H9 (cell line): ENCODE measurements around the gene KLRK1. TPM values are rescaled to one million over a fixed set of nuclear protein-coding genes. Genes with fewer than 3 reads are reported as not detected.
A peak's percentile ranks its signal among the peaks of the same experiment; 100 is the strongest.
"Not testable (repeated sequence)": the region's sequence is repeated elsewhere in the genome, so short reads cannot be mapped to it uniquely, and the experiment has no call there.

Experiments used
- DNase-seq: peaks from one replicate; pipeline ENCODE4 v3.0.0-alpha.2; 2017
- H2AFZ ChIP-seq: one replicate; pipeline ENCODE4 v1.6.1; 2013; ENCODE audit warnings: mild to moderate bottlenecking, low read length, control low read depth, moderate library complexity
- H2AK5ac ChIP-seq: 2 replicates; pipeline ENCODE4 v1.6.1; 2013; ENCODE audit warnings: low read length, control low read depth, mixed read lengths; ENCODE audit not compliant: insufficient read length
- H2BK120ac ChIP-seq: one replicate; pipeline ENCODE4 v1.6.1; 2013; ENCODE audit warnings: low read depth, mild to moderate bottlenecking, low read length, control low read depth, inconsistent platforms; ENCODE audit not compliant: poor library complexity, severe bottlenecking
- H2BK12ac ChIP-seq: 2 replicates; pipeline ENCODE4 v1.6.1; 2013; ENCODE audit warnings: low read length, control low read depth, mixed read lengths, low read depth; ENCODE audit not compliant: insufficient read length
- H2BK15ac ChIP-seq: 2 replicates; pipeline ENCODE4 v1.6.1; 2013; ENCODE audit warnings: low read depth, low read length, control low read depth
- H2BK20ac ChIP-seq: one replicate; pipeline ENCODE4 v1.6.1; 2013; ENCODE audit warnings: low read depth, mild to moderate bottlenecking, low read length, control low read depth, inconsistent platforms; ENCODE audit not compliant: poor library complexity, severe bottlenecking
- H2BK5ac ChIP-seq: 2 replicates; pipeline ENCODE4 v1.6.1; 2013; ENCODE audit warnings: low read length, control low read depth, mixed read lengths; ENCODE audit not compliant: insufficient read length
- H3K14ac ChIP-seq: 2 replicates; pipeline ENCODE4 v1.6.1; 2013; ENCODE audit warnings: low read length, control low read depth; ENCODE audit not compliant: insufficient read depth
- H3K18ac ChIP-seq: 2 replicates; pipeline ENCODE4 v1.6.1; 2013; ENCODE audit warnings: low read depth, mild to moderate bottlenecking, mixed read lengths, low read length, control low read depth; ENCODE audit not compliant: insufficient read length
- H3K23ac ChIP-seq: 2 replicates; pipeline ENCODE4 v1.6.1; 2013; ENCODE audit warnings: low read length, control low read depth, mixed read lengths, low read depth; ENCODE audit not compliant: insufficient read length
- H3K23me2 ChIP-seq: 2 replicates; pipeline ENCODE4 v1.6.1; 2013; ENCODE audit warnings: low read depth, mild to moderate bottlenecking, mixed read lengths, low read length, control low read depth; ENCODE audit not compliant: insufficient read length, poor library complexity, severe bottlenecking
- H3K27ac ChIP-seq: 2 replicates; pipeline ENCODE4 v1.5.1; 2013; ENCODE audit warnings: low read length, control low read depth, mixed read lengths, low read depth; ENCODE audit not compliant: insufficient read length
- H3K27me3 ChIP-seq: 2 replicates; pipeline ENCODE4 v1.6.1; 2013; ENCODE audit warnings: low read length, control low read depth, inconsistent platforms; ENCODE audit not compliant: insufficient read depth
- H3K4ac ChIP-seq: 2 replicates; pipeline ENCODE4 v1.6.1; 2013; ENCODE audit warnings: low read depth, mild to moderate bottlenecking, control low read depth, inconsistent platforms, low read length, moderate library complexity
- H3K4me1 ChIP-seq: 2 replicates; pipeline ENCODE4 v1.6.1; 2013; ENCODE audit warnings: low read length, control low read depth, inconsistent platforms; ENCODE audit not compliant: insufficient read depth
- H3K4me2 ChIP-seq: 2 replicates; pipeline ENCODE4 v1.6.1; 2013; ENCODE audit warnings: low read length, control low read depth, mixed read lengths; ENCODE audit not compliant: insufficient read length, insufficient read depth
- H3K56ac ChIP-seq: 2 replicates; pipeline ENCODE4 v1.6.1; 2013; ENCODE audit warnings: low read depth, mild to moderate bottlenecking, mixed read lengths, low read length, control low read depth; ENCODE audit not compliant: insufficient read length
- H3K79me1 ChIP-seq: 2 replicates; pipeline ENCODE4 v1.6.1; 2013; ENCODE audit warnings: low read depth, mild to moderate bottlenecking, moderate library complexity, low read length, control low read depth, inconsistent platforms; ENCODE audit not compliant: insufficient read depth, poor library complexity, severe bottlenecking
- H3K79me2 ChIP-seq: 2 replicates; pipeline ENCODE4 v1.6.1; 2013; ENCODE audit warnings: low read length, control low read depth, inconsistent platforms; ENCODE audit not compliant: insufficient read depth
- H3K9ac ChIP-seq: 2 replicates; pipeline ENCODE4 v1.6.1; 2013; ENCODE audit warnings: low read length, control low read depth, mixed read lengths; ENCODE audit not compliant: insufficient read length; ENCODE audit errors: extremely low read depth
- H3K9me3 ChIP-seq: one replicate; pipeline ENCODE4 v1.6.1; 2013; ENCODE audit warnings: low read depth, low read length, inconsistent platforms; ENCODE audit not compliant: control insufficient read depth
- H3T11ph ChIP-seq: one replicate; pipeline ENCODE4 v1.6.1; 2013; ENCODE audit warnings: mild to moderate bottlenecking, low read length, control low read depth, inconsistent platforms
- H4K20me1 ChIP-seq: one replicate; pipeline ENCODE4 v1.6.1; 2013; ENCODE audit not compliant: control insufficient read depth, insufficient read length, insufficient read depth
- H4K5ac ChIP-seq: 2 replicates; pipeline ENCODE4 v1.6.1; 2013; ENCODE audit warnings: low read depth, mild to moderate bottlenecking, mixed read lengths, low read length, control low read depth; ENCODE audit not compliant: insufficient read length
- H4K8ac ChIP-seq: replicated peaks from 2 replicates; pipeline ENCODE4 v1.6.1; 2013; ENCODE audit warnings: low read length, control low read depth, mixed read lengths, low read depth; ENCODE audit not compliant: insufficient read length
- H4K91ac ChIP-seq: 2 replicates; pipeline ENCODE4 v1.6.1; 2013; ENCODE audit warnings: low read depth, mild to moderate bottlenecking, moderate library complexity, mixed read lengths, low read length, control low read depth; ENCODE audit not compliant: insufficient read length
- H3K27ac Mint-ChIP-seq, 3 experiments: 2 replicates in 2 of 3; 3 replicates in 1 of 3; pipeline ENCODE4 v1.8.0; 2020 to 2021; ENCODE audit warnings: mixed read lengths in 3 of 3, mild to moderate bottlenecking in 1 of 3, moderate library complexity in 1 of 3
- H3K27me3 Mint-ChIP-seq: 2 replicates; pipeline ENCODE4 v1.8.0; 2021; ENCODE audit warnings: low read depth, mild to moderate bottlenecking, moderate library complexity, mixed read lengths
- H3K36me3 Mint-ChIP-seq, 3 experiments: 2 replicates in 2 of 3; 3 replicates in 1 of 3; pipeline ENCODE4 v1.8.0; 2020 to 2021; ENCODE audit warnings: low read depth in 3 of 3, mixed read lengths in 3 of 3; ENCODE audit not compliant: insufficient read depth in 1 of 3
- H3K4me1 Mint-ChIP-seq, 2 experiments: 2 replicates each; pipeline ENCODE4 v1.8.0; 2020; ENCODE audit warnings: mixed read lengths in 2 of 2
- H3K4me3 Mint-ChIP-seq, 2 experiments: 2 replicates in 1 of 2; 3 replicates in 1 of 2; pipeline ENCODE4 v1.8.0; 2020 to 2021; ENCODE audit warnings: mild to moderate bottlenecking in 2 of 2, mixed read lengths in 2 of 2, moderate library complexity in 1 of 2
- H3K9me3 Mint-ChIP-seq, 2 experiments: 2 replicates in 1 of 2; 3 replicates in 1 of 2; pipeline ENCODE4 v1.8.0; 2020; ENCODE audit warnings: mild to moderate bottlenecking in 2 of 2, mixed read lengths in 2 of 2, moderate library complexity in 1 of 2
- CTCF ChIP-seq: fragments of 200-600 bp; sonication (generic); conservative IDR thresholded peaks from 3 replicates; pipeline ENCODE4 v1.8.0; 2021; ENCODE audit warnings: antibody characterized with exemption, mild to moderate bottlenecking
- WGBS: extraction: QIAGEN DNeasy Blood & Tissue Kit; methylation state at CpG from one replicate; pipeline ENCODE4 v1.1.7; 2013; ENCODE audit warnings: missing lambda C conversion rate, low lambda C conversion rate, mixed read lengths; ENCODE audit not compliant: insufficient read length; ENCODE audit errors: extremely low coverage; 5-methylcytosine and 5-hydroxymethylcytosine counted together
- total RNA-seq: library from RNA; stranded (reverse); gene quantifications from 2 replicates; pipeline ENCODE4 v1.2.1, GENCODE V29; 2021

Gene KLRK1
- total RNA-seq, 1 experiment from 2014 or later: not detected

- Histone ChIP-seq H2BK20ac (no peak overlapping the region), H3K79me1 (no peaks in the 10 kb centered on the region), H2AFZ (no peak overlapping the region), H3K56ac (no peak overlapping the region), H3K27ac (no peak overlapping the region), H3K14ac (no peak overlapping the region), H3K79me2 (no peaks in the 10 kb centered on the region), H4K91ac (no peak overlapping the region), H2AK5ac (no peak overlapping the region), H3K9me3 (no peaks in the 10 kb centered on the region), H2BK5ac (no peak overlapping the region), H4K8ac (no peak overlapping the region), H3K4me2 (no peak overlapping the region), H3K27me3 (no peaks in the 10 kb centered on the region), H3T11ph (no peak overlapping the region), H2BK12ac (no peak overlapping the region), H4K20me1 (no peaks in the 10 kb centered on the region), H2BK120ac (no peak overlapping the region), H4K5ac (no peak overlapping the region), H3K4me1 (peaks cover 16% of the 10 kb centered on the region; the same call in 1 of the 2 replicates), H3K9ac (no peak overlapping the region), H2BK15ac (no peak overlapping the region), H3K23me2 (peaks cover 12% of the 10 kb centered on the region), H3K18ac (no peak overlapping the region), H3K23ac (no peak overlapping the region), H3K4ac (no peak overlapping the region)
- Mint-ChIP-seq H3K27me3 (no peaks in the 10 kb centered on the region), H3K36me3 (peaks cover 0 to 8% (median 5%) of the 10 kb centered on the region in 3 experiments; a peak in 4 of 7 replicates), H3K4me3 (no peak overlapping the region), H3K9me3 (peaks cover 4 to 7% of the 10 kb centered on the region in 2 experiments; a peak in 3 of 5 replicates), H3K27ac (peak overlapping the region in 1 of 3 experiments; percentile 33; a peak in 2 of 7 replicates), H3K4me1 (peaks cover 31 to 43% of the 10 kb centered on the region in 2 experiments)
- no peak for DNase-seq
- TF ChIP-seq CTCF: no peak
- WGBS: 100% methylated on average over 1 of the region's 10 CpGs
Observed at GRCh38 chr12:10368206-10369171, 21.4 kb downstream of the KLRK1 start.

DNA sequence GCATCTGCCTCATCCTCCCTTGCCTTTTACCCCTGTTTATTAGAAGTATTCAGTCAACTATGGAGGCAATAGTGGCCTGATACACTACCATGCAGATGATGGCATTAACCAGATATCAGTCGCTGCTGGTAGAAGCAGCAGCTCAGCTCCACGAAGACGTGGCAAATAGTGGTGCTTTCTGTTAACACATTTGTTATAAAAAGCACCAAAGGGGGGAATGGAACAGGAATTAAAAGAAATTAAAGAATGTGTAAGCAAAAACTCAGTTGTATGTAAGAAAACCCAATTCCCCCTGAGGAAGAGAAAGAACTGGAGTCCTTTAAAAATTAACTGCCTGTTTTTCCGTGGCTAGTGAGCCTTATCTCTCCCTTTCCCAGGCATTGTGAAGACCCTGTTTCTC lies 22.1 kb downstream of the KLRK1 start:
- H2BK15ac ChIP-seq, DNase-seq, H3K27me3 ChIP-seq, H3K14ac ChIP-seq, H3K4me2 ChIP-seq, H3K27me3 Mint-ChIP-seq, H2BK120ac ChIP-seq, H2AFZ ChIP-seq, H2BK12ac ChIP-seq, H2AK5ac ChIP-seq, H4K8ac ChIP-seq, H3K4ac ChIP-seq, H3K4me3 Mint-ChIP-seq, H3K23ac ChIP-seq, H3K9me3 Mint-ChIP-seq, H3K79me1 ChIP-seq, H4K91ac ChIP-seq, H3K27ac ChIP-seq, H3K27ac Mint-ChIP-seq, H3K36me3 Mint-ChIP-seq, H3K9me3 ChIP-seq, H3K56ac ChIP-seq, H3K9ac ChIP-seq, H3T11ph ChIP-seq, H4K20me1 ChIP-seq, H3K18ac ChIP-seq, H2BK20ac ChIP-seq, H2BK5ac ChIP-seq, H3K79me2 ChIP-seq, H4K5ac ChIP-seq: not testable (repeated sequence)
- peaks cover 27 to 38% of the 10 kb centered on the region in 2 experiments for H3K4me1 Mint-ChIP-seq
- H3K23me2 ChIP-seq: peaks cover 12% of the 10 kb centered on the region
- WGBS: no CpG with 5 or more reads among the region's 4 CpGs
- peaks cover 20% of the 10 kb centered on the region; the same call in 1 of the 2 replicates for H3K4me1 ChIP-seq
